Measurements from ENCODE around the gene NFKBIE.

DNA sequence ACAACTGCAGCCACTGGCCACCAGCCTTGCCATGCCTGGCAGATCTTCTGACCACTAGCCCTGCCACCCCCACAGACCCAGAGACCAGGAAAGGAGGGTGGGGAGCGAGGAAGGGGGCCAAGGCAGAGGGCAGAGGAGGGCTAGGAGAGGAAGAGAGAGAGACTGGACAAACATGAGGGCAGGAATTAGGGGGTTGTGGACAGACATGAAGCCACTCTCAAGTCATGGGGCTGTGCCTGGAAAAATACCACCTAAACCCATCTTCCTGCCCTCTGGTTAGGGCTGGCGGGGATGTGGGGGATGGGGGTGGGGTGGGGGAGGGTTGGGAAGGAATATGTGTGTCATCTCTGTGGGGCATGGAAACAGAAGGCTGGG is 43.4 kb downstream of the NFKBIE start:
- TF ChIP-seq, protein P1, sequence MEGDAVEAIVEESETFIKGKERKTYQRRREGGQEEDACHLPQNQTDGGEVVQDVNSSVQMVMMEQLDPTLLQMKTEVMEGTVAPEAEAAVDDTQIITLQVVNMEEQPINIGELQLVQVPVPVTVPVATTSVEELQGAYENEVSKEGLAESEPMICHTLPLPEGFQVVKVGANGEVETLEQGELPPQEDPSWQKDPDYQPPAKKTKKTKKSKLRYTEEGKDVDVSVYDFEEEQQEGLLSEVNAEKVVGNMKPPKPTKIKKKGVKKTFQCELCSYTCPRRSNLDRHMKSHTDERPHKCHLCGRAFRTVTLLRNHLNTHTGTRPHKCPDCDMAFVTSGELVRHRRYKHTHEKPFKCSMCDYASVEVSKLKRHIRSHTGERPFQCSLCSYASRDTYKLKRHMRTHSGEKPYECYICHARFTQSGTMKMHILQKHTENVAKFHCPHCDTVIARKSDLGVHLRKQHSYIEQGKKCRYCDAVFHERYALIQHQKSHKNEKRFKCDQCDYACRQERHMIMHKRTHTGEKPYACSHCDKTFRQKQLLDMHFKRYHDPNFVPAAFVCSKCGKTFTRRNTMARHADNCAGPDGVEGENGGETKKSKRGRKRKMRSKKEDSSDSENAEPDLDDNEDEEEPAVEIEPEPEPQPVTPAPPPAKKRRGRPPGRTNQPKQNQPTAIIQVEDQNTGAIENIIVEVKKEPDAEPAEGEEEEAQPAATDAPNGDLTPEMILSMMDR (IDR thresholded peaks at IDR 0.05; ENCODE audit: low read depth, low read length), result no peak
- TF ChIP-seq EZH2phosphoT487 (IDR thresholded peaks at IDR 0.05; ENCODE audit: low read depth), result no peak
